HG02798 (cell line): ENCODE results near the gene GANAB.

Source experiments
- ATAC-seq: cut with Tn5 transposase; IDR thresholded peaks from one replicate; pipeline ENCODE4 v1.9.1; 2021; ENCODE audit warnings: mild to moderate bottlenecking; ENCODE audit not compliant: unreplicated experiment, poor library complexity

Gene GANAB

GRCh38 chr11:62577046-62577714 is 69.2 kb downstream of the GANAB start:
- ATAC-seq, result no peak

- no peak for ATAC-seq
These were observed 70.6 kb downstream of the GANAB start for GRCh38 chr11:62575837-62576236.

DNA sequence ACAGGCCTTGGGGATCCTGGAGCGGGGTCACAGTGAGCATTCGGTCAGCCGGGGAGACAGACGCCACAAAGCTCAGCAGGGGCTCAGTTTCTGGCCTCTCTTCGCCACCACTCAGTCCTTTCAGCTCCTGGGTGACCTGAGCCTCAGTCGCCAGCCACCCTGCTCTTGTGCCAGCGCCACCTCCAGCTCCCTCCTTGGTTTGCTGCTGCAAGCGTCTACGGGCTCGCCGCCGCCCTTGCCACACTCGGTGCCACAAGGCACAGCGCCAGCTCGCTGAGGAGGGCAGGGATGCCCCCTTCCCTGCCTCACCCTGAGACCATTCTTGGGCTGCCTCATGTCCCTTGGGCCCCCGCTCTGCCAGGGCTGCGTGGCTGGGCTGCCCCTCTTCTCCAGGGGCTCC is 71.3 kb downstream of the GANAB start:
- ATAC-seq, result no peak
